Measurements from ENCODE around the gene LIMK1.

LIMK1 gene

GRCh38 chr7:74130518-74130917 is 46.9 kb downstream of the LIMK1 start:
- Histone ChIP-seq H3K4me1 (ENCODE audit: control insufficient read depth in 2 of 2, insufficient read depth in 1 of 2, low read depth in 1 of 2, low read length in 2 of 2) (no peaks in the 10 kb centered on the region), H3K36me3 (replicated peaks in 1 of 2; ENCODE audit: control insufficient read depth in 2 of 2, insufficient read depth in 2 of 2, low read length in 2 of 2) (no peaks in the 10 kb centered on the region), H2AK5ac (ENCODE audit: low read depth, low read length) (no peak overlapping the region), H3K4me3 (ENCODE audit: low read length in 2 of 2) (no peak overlapping the region), H2BK5ac (ENCODE audit: low read length) (no peak overlapping the region), H2BK15ac (ENCODE audit: low read length) (no peak overlapping the region), H2BK120ac (ENCODE audit: low read depth, low read length) (no peak overlapping the region), H3K27ac (replicated peaks; ENCODE audit: low read length) (no peak overlapping the region), H3K27me3 (ENCODE audit: control insufficient read depth in 3 of 3, insufficient read depth in 3 of 3, low read depth in 1 of 3, low read length in 3 of 3) (no peaks in the 10 kb centered on the region), H3K4me2 (ENCODE audit: insufficient read depth, low read length, poor library complexity, severe bottlenecking) (no peak overlapping the region), H3K9me3 (replicated peaks in 1 of 2; ENCODE audit: control insufficient read depth in 2 of 2, insufficient read depth in 1 of 2, low read depth in 1 of 2, low read length in 2 of 2) (no peaks in the 10 kb centered on the region), H4K91ac (ENCODE audit: low read depth, low read length, poor library complexity) (no peak overlapping the region), H3K4ac (ENCODE audit: low read length) (no peak overlapping the region), H3K14ac (ENCODE audit: low read length) (no peak overlapping the region), H4K8ac (ENCODE audit: low read depth, low read length) (no peak overlapping the region), H2AFZ (ENCODE audit: low read length) (no peak overlapping the region), H3K23ac (ENCODE audit: low read depth, low read length, poor library complexity) (no peak overlapping the region), H2BK12ac (ENCODE audit: low read length) (no peak overlapping the region), H3K9ac (ENCODE audit: low read depth, low read length, poor library complexity) (no peak overlapping the region), H3K79me1 (ENCODE audit: low read depth, low read length) (no peaks in the 10 kb centered on the region), H3K18ac (ENCODE audit: low read length) (no peak overlapping the region)
- no peak for DNase-seq (ENCODE audit: low spot score)
- WGBS, 2 donors (ENCODE audit: extremely low coverage in 2 of 2, insufficient read length in 2 of 2, insufficient replicate concordance in 1 of 2): no CpG with 5 or more reads among the region's 4 CpGs

DNA sequence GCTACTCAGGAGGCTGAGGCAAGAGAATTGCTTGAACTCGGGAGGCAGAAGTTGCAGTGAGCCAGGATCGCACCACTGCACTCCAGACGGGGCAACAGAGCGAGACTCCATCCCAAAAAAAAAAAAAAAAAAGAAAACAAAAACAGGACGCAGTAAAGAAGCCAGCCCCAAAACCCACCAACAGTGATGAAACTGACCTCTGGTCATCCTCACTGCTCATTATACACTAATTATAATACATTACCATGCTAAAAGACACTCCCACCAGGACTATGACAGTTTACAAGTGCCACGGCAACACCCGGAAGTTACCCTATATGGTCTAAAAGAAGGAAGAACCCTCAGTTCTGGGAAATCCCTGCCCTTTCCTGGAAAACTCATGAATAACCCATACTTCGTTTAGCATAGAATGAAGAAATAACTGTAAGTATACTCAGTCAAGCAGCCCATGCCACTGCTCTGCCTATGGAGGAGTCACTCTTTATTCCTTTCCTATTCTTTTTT is 50.6 kb downstream of the LIMK1 start:
- H2BK5ac ChIP-seq (ENCODE audit: low read length): no peak overlapping the region
- WGBS, 2 donors (ENCODE audit: extremely low coverage in 2 of 2, insufficient read length in 2 of 2, insufficient replicate concordance in 1 of 2): no CpG with 5 or more reads among the region's 8 CpGs
- no peak overlapping the region for H3K4me3 ChIP-seq (ENCODE audit: low read length in 2 of 2)
- H3K79me1 ChIP-seq (ENCODE audit: low read depth, low read length): no peaks in the 10 kb centered on the region
- no peak overlapping the region for H2AFZ ChIP-seq (ENCODE audit: low read length)
- H3K9me3 ChIP-seq (replicated peaks in 1 of 2; ENCODE audit: control insufficient read depth in 2 of 2, insufficient read depth in 1 of 2, low read depth in 1 of 2, low read length in 2 of 2): no peaks in the 10 kb centered on the region
- H3K18ac ChIP-seq (ENCODE audit: low read length): no peak overlapping the region
- H3K27me3 ChIP-seq (ENCODE audit: control insufficient read depth in 3 of 3, insufficient read depth in 3 of 3, low read depth in 1 of 3, low read length in 3 of 3): no peaks in the 10 kb centered on the region
- H3K27ac ChIP-seq (replicated peaks; ENCODE audit: low read length): no peak overlapping the region
- H3K36me3 ChIP-seq (replicated peaks in 1 of 2; ENCODE audit: control insufficient read depth in 2 of 2, insufficient read depth in 2 of 2, low read length in 2 of 2): no peaks in the 10 kb centered on the region
- no peak overlapping the region for H3K9ac ChIP-seq (ENCODE audit: low read depth, low read length, poor library complexity)
- peaks cover 0 to 4% of the 10 kb centered on the region in 2 donors for H3K4me1 ChIP-seq (ENCODE audit: control insufficient read depth in 2 of 2, insufficient read depth in 1 of 2, low read depth in 1 of 2, low read length in 2 of 2)
- H2BK12ac ChIP-seq (ENCODE audit: low read length): no peak overlapping the region
- H3K4ac ChIP-seq (ENCODE audit: low read length): no peak overlapping the region
- H2BK15ac ChIP-seq (ENCODE audit: low read length): no peak overlapping the region
- H4K8ac ChIP-seq (ENCODE audit: low read depth, low read length): no peak overlapping the region
- no peak overlapping the region for H3K23ac ChIP-seq (ENCODE audit: low read depth, low read length, poor library complexity)
- H4K91ac ChIP-seq (ENCODE audit: low read depth, low read length, poor library complexity): no peak overlapping the region
- no peak for DNase-seq (ENCODE audit: low spot score)
- H2BK120ac ChIP-seq (ENCODE audit: low read depth, low read length): no peak overlapping the region
- H2AK5ac ChIP-seq (ENCODE audit: low read depth, low read length): no peak overlapping the region
- no peak overlapping the region for H3K14ac ChIP-seq (ENCODE audit: low read length)
- no peak overlapping the region for H3K4me2 ChIP-seq (ENCODE audit: insufficient read depth, low read length, poor library complexity, severe bottlenecking)

DNA sequence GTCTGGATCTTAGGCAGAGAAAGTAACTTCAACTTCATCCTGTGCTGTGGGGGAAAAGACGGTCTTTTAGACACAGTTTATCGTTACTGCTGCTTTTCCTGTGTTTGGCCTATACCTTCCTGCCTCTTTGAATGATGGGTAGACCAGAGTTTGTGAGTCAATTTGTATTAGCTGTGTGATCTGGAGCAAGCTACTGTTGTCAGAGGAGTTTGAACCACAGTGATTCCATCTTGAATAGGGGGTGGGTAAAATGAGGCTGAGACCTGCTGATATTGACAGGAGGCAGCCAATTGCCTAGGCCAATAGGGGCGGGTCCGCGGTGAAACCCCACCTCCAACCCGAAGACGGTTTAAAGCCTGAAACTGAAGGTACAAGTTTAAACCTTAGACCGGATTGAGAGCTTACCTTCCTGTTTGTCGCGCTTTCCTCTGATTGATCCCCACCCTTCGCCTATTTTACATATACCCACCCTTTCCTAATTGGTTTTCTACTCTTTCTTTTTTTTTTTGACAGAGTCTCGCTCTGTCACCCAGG is 54.8 kb downstream of the LIMK1 start:
- H3K9me3 ChIP-seq (replicated peaks in 1 of 2; ENCODE audit: control insufficient read depth in 2 of 2, insufficient read depth in 1 of 2, low read depth in 1 of 2, low read length in 2 of 2): no peaks in the 10 kb centered on the region
- H2BK15ac ChIP-seq (ENCODE audit: low read length): no peak overlapping the region
- H2BK120ac ChIP-seq (ENCODE audit: low read depth, low read length): no peak overlapping the region
- no peak overlapping the region for H4K8ac ChIP-seq (ENCODE audit: low read depth, low read length)
- no peak overlapping the region for H2BK5ac ChIP-seq (ENCODE audit: low read length)
- no peak overlapping the region for H3K23ac ChIP-seq (ENCODE audit: low read depth, low read length, poor library complexity)
- H3K4me2 ChIP-seq (ENCODE audit: insufficient read depth, low read length, poor library complexity, severe bottlenecking): no peak overlapping the region
- no peak overlapping the region for H3K18ac ChIP-seq (ENCODE audit: low read length)
- no peak overlapping the region for H3K14ac ChIP-seq (ENCODE audit: low read length)
- H3K36me3 ChIP-seq (replicated peaks in 1 of 2; ENCODE audit: control insufficient read depth in 2 of 2, insufficient read depth in 2 of 2, low read length in 2 of 2): no peaks in the 10 kb centered on the region
- no peak overlapping the region for H2AK5ac ChIP-seq (ENCODE audit: low read depth, low read length)
- WGBS, 2 donors (ENCODE audit: extremely low coverage in 2 of 2, insufficient read length in 2 of 2, insufficient replicate concordance in 1 of 2): no CpG with 5 or more reads among the region's 12 CpGs
- no peak overlapping the region for H4K91ac ChIP-seq (ENCODE audit: low read depth, low read length, poor library complexity)
- H3K4me1 ChIP-seq (ENCODE audit: control insufficient read depth in 2 of 2, insufficient read depth in 1 of 2, low read depth in 1 of 2, low read length in 2 of 2): peaks cover 0 to 4% of the 10 kb centered on the region in 2 donors
- H3K4ac ChIP-seq (ENCODE audit: low read length): no peak overlapping the region
- H3K27ac ChIP-seq (replicated peaks; ENCODE audit: low read length): no peak overlapping the region
- no peaks in the 10 kb centered on the region for H3K79me1 ChIP-seq (ENCODE audit: low read depth, low read length)
- H3K4me3 ChIP-seq (ENCODE audit: low read length in 2 of 2): no peak overlapping the region
- no peak overlapping the region for H3K9ac ChIP-seq (ENCODE audit: low read depth, low read length, poor library complexity)
- no peak overlapping the region for H2BK12ac ChIP-seq (ENCODE audit: low read length)
- peak overlapping the region; percentile 1 for H2AFZ ChIP-seq (ENCODE audit: low read length)
- H3K27me3 ChIP-seq (ENCODE audit: control insufficient read depth in 3 of 3, insufficient read depth in 3 of 3, low read depth in 1 of 3, low read length in 3 of 3): no peaks in the 10 kb centered on the region
- DNase-seq (ENCODE audit: low spot score): no peak

DNA sequence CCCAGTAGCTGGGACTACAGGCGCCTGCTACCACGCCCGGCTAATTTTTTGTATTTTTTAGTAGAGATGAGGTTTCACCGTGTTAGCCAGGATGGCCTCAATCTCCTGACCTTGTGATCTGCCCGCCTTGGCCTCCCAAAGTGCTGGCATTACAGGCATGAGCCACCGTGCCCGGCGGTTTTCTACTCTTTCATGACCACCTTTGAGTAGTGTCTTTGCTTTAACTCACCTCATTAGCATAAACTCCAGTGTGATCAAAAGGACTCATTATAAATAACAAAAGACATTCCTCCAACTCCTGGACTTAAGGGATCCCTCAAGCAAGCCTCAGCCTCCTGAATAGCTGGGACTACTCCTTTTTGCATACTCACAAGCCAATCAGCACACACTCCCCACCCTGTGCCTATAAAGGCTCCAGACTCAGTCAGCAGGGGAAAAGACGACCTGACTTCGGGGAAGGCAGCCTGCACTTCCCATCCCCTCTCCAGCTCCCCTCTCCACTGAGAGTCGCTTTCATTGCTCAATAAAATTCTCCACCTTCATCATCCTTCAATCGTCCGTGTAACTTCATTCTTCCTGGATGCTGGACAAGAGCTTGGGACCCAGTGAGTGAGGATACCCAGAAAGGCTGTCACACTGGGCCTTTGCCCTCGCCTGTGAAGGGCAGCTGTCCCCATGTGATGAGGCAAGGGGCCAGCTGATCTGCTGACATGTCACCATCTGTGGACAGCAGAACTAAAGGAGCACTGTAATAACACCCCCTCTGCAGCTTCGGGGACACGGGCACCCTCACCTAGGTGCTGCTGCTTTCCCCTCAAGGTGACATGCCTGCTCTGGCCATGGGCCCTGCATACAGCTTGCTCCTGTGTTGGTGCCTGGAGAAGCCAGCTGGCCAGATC is 55.6 kb downstream of the LIMK1 start:
- H3K9me3 ChIP-seq (replicated peaks in 1 of 2; ENCODE audit: control insufficient read depth in 2 of 2, insufficient read depth in 1 of 2, low read depth in 1 of 2, low read length in 2 of 2): no peaks in the 10 kb centered on the region
- H2AK5ac ChIP-seq (ENCODE audit: low read depth, low read length): peak overlapping the region; percentile 9
- no peaks in the 10 kb centered on the region for H3K79me1 ChIP-seq (ENCODE audit: low read depth, low read length)
- H3K4me3 ChIP-seq (ENCODE audit: low read length in 2 of 2): no peak overlapping the region
- H3K18ac ChIP-seq (ENCODE audit: low read length): peak overlapping the region; percentile 54
- H4K8ac ChIP-seq (ENCODE audit: low read depth, low read length): no peak overlapping the region
- H3K4me2 ChIP-seq (ENCODE audit: insufficient read depth, low read length, poor library complexity, severe bottlenecking): no peak overlapping the region
- no peak overlapping the region for H3K9ac ChIP-seq (ENCODE audit: low read depth, low read length, poor library complexity)
- peak overlapping the region; percentile 11 for H2BK12ac ChIP-seq (ENCODE audit: low read length)
- H3K36me3 ChIP-seq (replicated peaks in 1 of 2; ENCODE audit: control insufficient read depth in 2 of 2, insufficient read depth in 2 of 2, low read length in 2 of 2): no peaks in the 10 kb centered on the region
- H2BK5ac ChIP-seq (ENCODE audit: low read length): no peak overlapping the region
- H3K4me1 ChIP-seq (ENCODE audit: control insufficient read depth in 2 of 2, insufficient read depth in 1 of 2, low read depth in 1 of 2, low read length in 2 of 2): peaks cover 0 to 4% of the 10 kb centered on the region in 2 donors
- no peak overlapping the region for H3K23ac ChIP-seq (ENCODE audit: low read depth, low read length, poor library complexity)
- no peaks in the 10 kb centered on the region for H3K27me3 ChIP-seq (ENCODE audit: control insufficient read depth in 3 of 3, insufficient read depth in 3 of 3, low read depth in 1 of 3, low read length in 3 of 3)
- H2BK15ac ChIP-seq (ENCODE audit: low read length): no peak overlapping the region
- H2BK120ac ChIP-seq (ENCODE audit: low read depth, low read length): no peak overlapping the region
- no peak overlapping the region for H3K4ac ChIP-seq (ENCODE audit: low read length)
- no CpG with 5 or more reads among the region's 16 CpGs for WGBS, 2 donors (ENCODE audit: extremely low coverage in 2 of 2, insufficient read length in 2 of 2, insufficient replicate concordance in 1 of 2)
- no peak overlapping the region for H2AFZ ChIP-seq (ENCODE audit: low read length)
- H4K91ac ChIP-seq (ENCODE audit: low read depth, low read length, poor library complexity): no peak overlapping the region
- H3K27ac ChIP-seq (replicated peaks; ENCODE audit: low read length): no peak overlapping the region
- DNase-seq (ENCODE audit: low spot score): no peak
- no peak overlapping the region for H3K14ac ChIP-seq (ENCODE audit: low read length)
